Measurements from ENCODE around the gene OR6N1. TPM values are rescaled to one million over a fixed set of nuclear protein-coding genes. Genes with fewer than 3 reads are reported as not detected.

Gene OR6N1
- total and polyA plus RNA-seq, 9 of the 15 experiments (the other 6 are each of a cell fraction or from before 2014, with no cell fraction given), result 0.01 to 0.07 TPM; not detected in 7

DNA sequence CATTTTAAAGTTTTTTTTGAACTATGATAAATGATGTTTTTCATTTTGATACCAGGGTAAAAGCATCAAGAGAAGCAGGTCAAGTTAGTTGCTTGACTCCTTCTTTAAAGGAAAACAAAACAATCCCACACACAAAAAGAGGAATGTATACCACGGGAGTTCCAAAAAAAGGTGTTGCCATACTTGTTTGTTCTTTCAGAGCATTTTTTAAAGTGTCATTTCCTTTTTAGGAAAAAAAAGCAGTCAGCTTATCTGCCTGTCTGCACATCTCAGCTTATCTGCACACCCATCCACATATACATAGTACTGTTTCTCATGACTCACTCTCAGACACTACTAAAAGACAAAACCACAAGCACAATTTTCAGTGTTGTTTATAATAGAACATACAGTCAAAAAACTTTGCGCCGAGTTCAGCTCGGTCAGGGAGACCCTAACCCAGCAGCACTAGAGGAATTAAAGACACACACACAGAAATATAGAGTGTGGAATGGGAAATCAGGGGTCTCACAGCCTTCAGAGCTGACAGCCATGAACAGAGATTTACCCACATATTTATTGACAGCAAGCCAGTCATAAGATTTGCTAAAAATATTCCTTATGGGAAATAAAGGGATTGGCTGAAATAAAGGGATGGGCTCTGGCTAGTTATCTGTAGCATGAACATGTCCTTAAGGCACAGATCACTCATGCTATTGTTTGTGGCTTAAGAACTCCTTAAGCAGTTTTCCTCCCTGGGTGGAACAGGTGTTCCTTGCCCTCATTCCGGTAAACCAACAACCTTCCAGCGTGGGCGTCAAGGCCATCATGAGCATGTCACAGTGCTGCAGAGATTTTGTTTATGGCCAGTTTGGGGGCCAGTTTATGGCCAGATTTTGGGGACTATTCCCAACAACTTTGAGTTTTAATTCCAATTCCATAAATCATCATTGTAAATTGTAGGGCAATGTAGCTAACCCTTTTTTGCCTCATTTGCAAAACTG, 47.8 kb upstream of the OR6N1 start (continued):
- TF ChIP-seq, protein P1, sequence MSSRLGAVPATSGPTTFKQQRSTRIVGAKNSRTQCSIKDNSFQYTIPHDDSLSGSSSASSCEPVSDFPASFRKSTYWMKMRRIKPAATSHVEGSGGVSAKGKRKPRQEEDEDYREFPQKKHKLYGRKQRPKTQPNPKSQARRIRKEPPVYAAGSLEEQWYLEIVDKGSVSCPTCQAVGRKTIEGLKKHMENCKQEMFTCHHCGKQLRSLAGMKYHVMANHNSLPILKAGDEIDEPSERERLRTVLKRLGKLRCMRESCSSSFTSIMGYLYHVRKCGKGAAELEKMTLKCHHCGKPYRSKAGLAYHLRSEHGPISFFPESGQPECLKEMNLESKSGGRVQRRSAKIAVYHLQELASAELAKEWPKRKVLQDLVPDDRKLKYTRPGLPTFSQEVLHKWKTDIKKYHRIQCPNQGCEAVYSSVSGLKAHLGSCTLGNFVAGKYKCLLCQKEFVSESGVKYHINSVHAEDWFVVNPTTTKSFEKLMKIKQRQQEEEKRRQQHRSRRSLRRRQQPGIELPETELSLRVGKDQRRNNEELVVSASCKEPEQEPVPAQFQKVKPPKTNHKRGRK (tag; IDR thresholded peaks at IDR 0.05), result no peak
- TF ChIP-seq FOXM1 (IDR thresholded peaks at IDR 0.05; ENCODE audit: low read depth) (peak; percentile 88), FOXM1 (CRISPR knock-in tag; IDR thresholded peaks at IDR 0.05; ENCODE audit: low read depth) (no peak), CAMTA2 (CRISPR knock-in tag; conservative IDR thresholded peaks at IDR 0.05) (no peak), THRAP3 (IDR thresholded peaks at IDR 0.05; ENCODE audit: borderline replicate concordance) (no peak), YBX1 (IDR thresholded peaks at IDR 0.05) (no peak), FOXK2 (conservative IDR thresholded peaks at IDR 0.05 in 1 of 2, IDR thresholded peaks at IDR 0.05 in 1 of 2; ENCODE audit: low read depth in 2 of 2) (peak; percentile 89 to 91), SIN3B (IDR thresholded peaks at IDR 0.05; ENCODE audit: low read depth) (no peak), PCBP2 (IDR thresholded peaks at IDR 0.05; ENCODE audit: low read depth, low read length, poor library complexity, severe bottlenecking) (no peak), SP2 (IDR thresholded peaks at IDR 0.05; ENCODE audit: extremely low read depth, low read depth, low read length, poor library complexity, severe bottlenecking) (no peak), MTA1 (IDR thresholded peaks at IDR 0.05; ENCODE audit: borderline replicate concordance) (no peak; the same call in 1 of the 2 replicates), HNRNPH1 (optimal IDR thresholded peaks at IDR 0.05; ENCODE audit: low read depth, low read length) (no peak), ZSCAN32 (CRISPR knock-in tag; IDR thresholded peaks at IDR 0.05) (no peak), NR2C2 (CRISPR knock-in tag; IDR thresholded peaks at IDR 0.05) (no peak), NR2C2 (tag; IDR thresholded peaks at IDR 0.05) (peak; percentile 61), ZNF174 (CRISPR knock-in tag; IDR thresholded peaks at IDR 0.05) (no peak)
- TF ChIP-seq, protein P2, sequence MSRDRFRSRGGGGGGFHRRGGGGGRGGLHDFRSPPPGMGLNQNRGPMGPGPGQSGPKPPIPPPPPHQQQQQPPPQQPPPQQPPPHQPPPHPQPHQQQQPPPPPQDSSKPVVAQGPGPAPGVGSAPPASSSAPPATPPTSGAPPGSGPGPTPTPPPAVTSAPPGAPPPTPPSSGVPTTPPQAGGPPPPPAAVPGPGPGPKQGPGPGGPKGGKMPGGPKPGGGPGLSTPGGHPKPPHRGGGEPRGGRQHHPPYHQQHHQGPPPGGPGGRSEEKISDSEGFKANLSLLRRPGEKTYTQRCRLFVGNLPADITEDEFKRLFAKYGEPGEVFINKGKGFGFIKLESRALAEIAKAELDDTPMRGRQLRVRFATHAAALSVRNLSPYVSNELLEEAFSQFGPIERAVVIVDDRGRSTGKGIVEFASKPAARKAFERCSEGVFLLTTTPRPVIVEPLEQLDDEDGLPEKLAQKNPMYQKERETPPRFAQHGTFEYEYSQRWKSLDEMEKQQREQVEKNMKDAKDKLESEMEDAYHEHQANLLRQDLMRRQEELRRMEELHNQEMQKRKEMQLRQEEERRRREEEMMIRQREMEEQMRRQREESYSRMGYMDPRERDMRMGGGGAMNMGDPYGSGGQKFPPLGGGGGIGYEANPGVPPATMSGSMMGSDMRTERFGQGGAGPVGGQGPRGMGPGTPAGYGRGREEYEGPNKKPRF (IDR thresholded peaks at IDR 0.05; ENCODE audit: low read depth, low read length), result no peak
- TF ChIP-seq, protein P3, sequence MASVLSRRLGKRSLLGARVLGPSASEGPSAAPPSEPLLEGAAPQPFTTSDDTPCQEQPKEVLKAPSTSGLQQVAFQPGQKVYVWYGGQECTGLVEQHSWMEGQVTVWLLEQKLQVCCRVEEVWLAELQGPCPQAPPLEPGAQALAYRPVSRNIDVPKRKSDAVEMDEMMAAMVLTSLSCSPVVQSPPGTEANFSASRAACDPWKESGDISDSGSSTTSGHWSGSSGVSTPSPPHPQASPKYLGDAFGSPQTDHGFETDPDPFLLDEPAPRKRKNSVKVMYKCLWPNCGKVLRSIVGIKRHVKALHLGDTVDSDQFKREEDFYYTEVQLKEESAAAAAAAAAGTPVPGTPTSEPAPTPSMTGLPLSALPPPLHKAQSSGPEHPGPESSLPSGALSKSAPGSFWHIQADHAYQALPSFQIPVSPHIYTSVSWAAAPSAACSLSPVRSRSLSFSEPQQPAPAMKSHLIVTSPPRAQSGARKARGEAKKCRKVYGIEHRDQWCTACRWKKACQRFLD (CRISPR knock-in tag; IDR thresholded peaks at IDR 0.05), result no peak
- TF ChIP-seq, protein P4, sequence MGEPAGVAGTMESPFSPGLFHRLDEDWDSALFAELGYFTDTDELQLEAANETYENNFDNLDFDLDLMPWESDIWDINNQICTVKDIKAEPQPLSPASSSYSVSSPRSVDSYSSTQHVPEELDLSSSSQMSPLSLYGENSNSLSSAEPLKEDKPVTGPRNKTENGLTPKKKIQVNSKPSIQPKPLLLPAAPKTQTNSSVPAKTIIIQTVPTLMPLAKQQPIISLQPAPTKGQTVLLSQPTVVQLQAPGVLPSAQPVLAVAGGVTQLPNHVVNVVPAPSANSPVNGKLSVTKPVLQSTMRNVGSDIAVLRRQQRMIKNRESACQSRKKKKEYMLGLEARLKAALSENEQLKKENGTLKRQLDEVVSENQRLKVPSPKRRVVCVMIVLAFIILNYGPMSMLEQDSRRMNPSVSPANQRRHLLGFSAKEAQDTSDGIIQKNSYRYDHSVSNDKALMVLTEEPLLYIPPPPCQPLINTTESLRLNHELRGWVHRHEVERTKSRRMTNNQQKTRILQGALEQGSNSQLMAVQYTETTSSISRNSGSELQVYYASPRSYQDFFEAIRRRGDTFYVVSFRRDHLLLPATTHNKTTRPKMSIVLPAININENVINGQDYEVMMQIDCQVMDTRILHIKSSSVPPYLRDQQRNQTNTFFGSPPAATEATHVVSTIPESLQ (CRISPR knock-in tag; IDR thresholded peaks at IDR 0.05), result no peak

Data from K562 (cell line).